Erythroblast (primary cell): ENCODE measurements around the gene ADARB2.

Experiments used
- GATA1 ChIP-seq: IDR thresholded peaks from 2 replicates; pipeline ENCODE4 v1.6.1; 2011; ENCODE audit warnings: low read depth, mild to moderate bottlenecking, control low read depth, low read length, moderate library complexity
- POLR2A ChIP-seq: IDR thresholded peaks from 2 replicates; pipeline ENCODE4 v1.6.1; 2011; ENCODE audit warnings: mild to moderate bottlenecking, low read length

DNA sequence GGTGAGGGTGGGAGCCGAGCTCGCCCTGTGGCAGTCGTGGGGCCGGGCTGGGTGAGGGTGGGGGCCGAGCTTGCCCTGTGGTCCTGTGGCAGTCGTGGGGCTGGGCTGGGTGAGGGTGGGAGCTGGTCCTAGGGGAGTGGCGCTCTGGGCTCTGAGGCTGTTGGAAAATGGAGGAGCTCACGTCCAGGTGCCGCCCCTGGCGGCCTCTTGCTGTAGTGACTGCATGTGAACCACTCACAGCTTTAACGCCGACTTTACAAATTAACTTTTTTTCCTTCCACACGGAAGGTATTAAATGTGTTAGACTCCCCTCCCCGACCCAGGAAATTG is 368.5 kb downstream of the ADARB2 start:
- TF ChIP-seq GATA1 (no peak), POLR2A (no peak)
